ENCODE results near the gene ZBTB20. TPM values are rescaled to one million over a fixed set of nuclear protein-coding genes. Genes with fewer than 3 reads are reported as not detected.
A peak's percentile ranks its signal among the peaks of the same experiment; 100 is the strongest.

The ZBTB20 gene
- total RNA-seq, 2 experiments from 2014 or later, result 5.1 to 5.3 TPM

- ChIA-PET CTCF (interaction anchor here (1.6 to 2.2 kb wide), 5 partner anchors 7 to 46 kb away, joined by 5 to 11 read pairs (median 8); no protein-coding TSS in a partner anchor), POLR2A (no interaction called here)
- H3K27me3 Mint-ChIP-seq, result no peaks in the 10 kb centered on the region
Observed at GRCh38 chr3:115086344-115086743, 60.7 kb downstream of the ZBTB20 start.

GRCh38 chr3:115085197-115085865 is 61.8 kb downstream of the ZBTB20 start:
- Mint-ChIP-seq H3K36me3 (ENCODE audit: low read depth) (no peaks in the 10 kb centered on the region), H3K4me3 (no peak overlapping the region)
- TF ChIP-seq CTCF (IDR thresholded peaks at IDR 0.05), result peak; percentile 16

More at GRCh38 chr3:115086344-115086743, 60.7 kb downstream of the ZBTB20 start:
- Mint-ChIP-seq H3K27ac (no peak overlapping the region), H3K4me3 (no peak overlapping the region), H3K4me1 (ENCODE audit: low read depth) (peaks cover 33% of the 10 kb centered on the region), H3K36me3 (ENCODE audit: low read depth) (no peaks in the 10 kb centered on the region), H3K9me3 (no peaks in the 10 kb centered on the region)
- DNase-seq (no peak), ATAC-seq (no peak)
- intact Hi-C loops (cut with micrococcal nuclease), result loop anchor here (10.0 kb wide), 1 partner anchor 608 kb away; no protein-coding TSS in a partner anchor
- TF ChIP-seq CTCF (IDR thresholded peaks at IDR 0.05), result no peak

GRCh38 chr3:115084686-115085085 is 62.4 kb downstream of the ZBTB20 start:
- DNase-seq (no peak), ATAC-seq (no peak)
- CTCF ChIA-PET, result interaction anchor here (0.9 to 2.2 kb wide), 4 partner anchors 9 to 670 kb away, joined by 3 to 11 read pairs (median 8); no protein-coding TSS in a partner anchor
- POLR2A ChIA-PET, result no interaction called here
- intact Hi-C loops (cut with micrococcal nuclease), result loop anchor here (10.0 kb wide), 1 partner anchor 610 kb away; no protein-coding TSS in a partner anchor
- Mint-ChIP-seq H3K36me3 (ENCODE audit: low read depth) (no peaks in the 10 kb centered on the region), H3K27ac (no peak overlapping the region), H3K4me3 (no peak overlapping the region), H3K9me3 (no peaks in the 10 kb centered on the region), H3K4me1 (ENCODE audit: low read depth) (peaks cover 40% of the 10 kb centered on the region), H3K27me3 (no peaks in the 10 kb centered on the region)
- TF ChIP-seq CTCF (IDR thresholded peaks at IDR 0.05), result no peak

More at GRCh38 chr3:115085197-115085865, 61.8 kb downstream of the ZBTB20 start:
- ATAC-seq (no peak), DNase-seq (no peak)
- Mint-ChIP-seq H3K9me3 (no peaks in the 10 kb centered on the region), H3K27ac (no peak overlapping the region), H3K4me1 (ENCODE audit: low read depth) (peaks cover 40% of the 10 kb centered on the region), H3K27me3 (no peaks in the 10 kb centered on the region)
- ChIA-PET CTCF (interaction anchor here (0.9 to 2.2 kb wide), 6 partner anchors 8 to 670 kb away, joined by 3 to 11 read pairs (median 6); no protein-coding TSS in a partner anchor), POLR2A (no interaction called here)
- intact Hi-C loops (cut with micrococcal nuclease), result loop anchor here (10.0 kb wide), 1 partner anchor 609 kb away; no protein-coding TSS in a partner anchor

GRCh38 chr3:115082260-115082659 is 64.8 kb downstream of the ZBTB20 start:
- CTCF ChIA-PET, result interaction anchor here (1.4 kb wide), 1 partner anchor 9 kb away, joined by 5 read pairs; no protein-coding TSS in a partner anchor

More at GRCh38 chr3:115082260-115082659, 64.8 kb downstream of the ZBTB20 start:
- no peak overlapping the region for H3K4me3 Mint-ChIP-seq
- H3K27ac Mint-ChIP-seq, result no peak overlapping the region
- peaks cover 44% of the 10 kb centered on the region for H3K4me1 Mint-ChIP-seq (ENCODE audit: low read depth)
- intact Hi-C loops (cut with micrococcal nuclease), result loop anchor here (10.0 kb wide), 1 partner anchor 613 kb away; no protein-coding TSS in a partner anchor
- POLR2A ChIA-PET, result no interaction called here
- no peaks in the 10 kb centered on the region for H3K36me3 Mint-ChIP-seq (ENCODE audit: low read depth)
- DNase-seq, result no peak
- no peak for TF ChIP-seq CTCF (IDR thresholded peaks at IDR 0.05)
- no peaks in the 10 kb centered on the region for H3K27me3 Mint-ChIP-seq
- no peaks in the 10 kb centered on the region for H3K9me3 Mint-ChIP-seq
- no peak for ATAC-seq

Data from activated CD8-positive, alpha-beta T cell treated with anti-CD3 and anti-CD28 coated beads for 36 hours (primary cell).